Progenitor cell of endocrine pancreas (in vitro differentiated cells): ENCODE data around the gene LRRC23. TPM values are rescaled to one million over a fixed set of nuclear protein-coding genes. Genes with fewer than 3 reads are reported as not detected.
"Not testable (repeated sequence)": the region's sequence is repeated elsewhere in the genome, so short reads cannot be mapped to it uniquely, and the experiment has no call there.

ENCODE experiments used
- DNase-seq: peaks from one replicate; pipeline ENCODE4 v3.0.0; 2021; ENCODE audit warnings: low spot score; ENCODE audit not compliant: unreplicated experiment
- H3K27ac Mint-ChIP-seq: 2 replicates; pipeline ENCODE4 v1.8.0; 2021; ENCODE audit warnings: mild to moderate bottlenecking, moderate library complexity, mixed read lengths
- H3K27me3 Mint-ChIP-seq: 2 replicates; pipeline ENCODE4 v1.8.0; 2021; ENCODE audit warnings: mixed read lengths
- H3K36me3 Mint-ChIP-seq: 2 replicates; pipeline ENCODE4 v1.8.0; 2022; ENCODE audit warnings: mixed read lengths; ENCODE audit not compliant: insufficient read depth
- H3K4me1 Mint-ChIP-seq: 2 replicates; pipeline ENCODE4 v1.8.0; 2021; ENCODE audit warnings: low read depth, mixed read lengths
- H3K4me3 Mint-ChIP-seq: 2 replicates; pipeline ENCODE4 v1.8.0; 2021; ENCODE audit warnings: low read depth, mild to moderate bottlenecking, moderate library complexity, mixed read lengths
- H3K9me3 Mint-ChIP-seq: 2 replicates; pipeline ENCODE4 v1.8.0; 2021; ENCODE audit warnings: low read depth, mixed read lengths
- total RNA-seq: library from RNA; stranded (reverse); gene quantifications from 2 replicates; pipeline ENCODE4 v1.2.1, GENCODE V29; 2021
- TF ChIP-seq, protein P1 (sequence below): fragments of 200-600 bp; sonication (generic); IDR thresholded peaks from one replicate; pipeline ENCODE4 v1.5.0; 2021; ENCODE audit warnings: antibody characterized with exemption, mild to moderate bottlenecking; ENCODE audit not compliant: unreplicated experiment

LRRC23 gene
- total RNA-seq, 1 donor from 2014 or later: 21.5 TPM

DNA sequence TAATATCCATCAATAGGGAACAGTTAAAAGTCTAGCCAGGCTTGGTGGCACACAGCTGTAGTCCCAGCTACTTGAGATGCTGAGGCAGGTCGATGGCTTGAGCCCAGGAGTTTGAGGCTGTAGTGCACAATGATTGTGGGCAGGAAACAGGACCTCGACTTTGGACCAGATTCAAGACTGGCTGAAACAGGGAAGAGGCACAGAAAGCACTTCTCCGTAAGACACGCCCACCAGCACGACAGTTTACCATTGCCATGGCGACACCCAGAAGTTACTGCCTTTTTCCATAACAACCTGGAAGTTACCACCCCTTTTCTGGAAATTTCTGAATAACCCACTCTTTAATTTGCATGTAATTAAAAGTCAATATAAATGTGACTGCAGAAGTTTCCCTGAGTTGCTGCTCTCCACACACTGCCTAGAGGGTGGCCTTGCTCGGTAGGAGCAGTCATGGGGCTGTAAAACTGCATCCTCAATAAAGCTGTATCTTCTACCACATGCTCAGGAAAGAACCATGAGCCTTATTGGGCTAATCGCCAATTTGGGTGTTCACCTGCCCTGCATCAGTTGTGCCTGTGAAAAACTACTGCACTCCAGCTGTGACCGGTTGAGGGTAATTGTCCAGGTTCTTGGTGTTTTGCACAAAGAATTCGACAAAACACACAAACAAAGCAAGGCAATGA lies 4.6 kb upstream of the LRRC23 start:
- no peaks in the 10 kb centered on the region for H3K9me3 Mint-ChIP-seq
- H3K4me3 Mint-ChIP-seq: no peak overlapping the region
- no peaks in the 10 kb centered on the region for H3K36me3 Mint-ChIP-seq
- no peak for DNase-seq
- TF ChIP-seq, protein P1, sequence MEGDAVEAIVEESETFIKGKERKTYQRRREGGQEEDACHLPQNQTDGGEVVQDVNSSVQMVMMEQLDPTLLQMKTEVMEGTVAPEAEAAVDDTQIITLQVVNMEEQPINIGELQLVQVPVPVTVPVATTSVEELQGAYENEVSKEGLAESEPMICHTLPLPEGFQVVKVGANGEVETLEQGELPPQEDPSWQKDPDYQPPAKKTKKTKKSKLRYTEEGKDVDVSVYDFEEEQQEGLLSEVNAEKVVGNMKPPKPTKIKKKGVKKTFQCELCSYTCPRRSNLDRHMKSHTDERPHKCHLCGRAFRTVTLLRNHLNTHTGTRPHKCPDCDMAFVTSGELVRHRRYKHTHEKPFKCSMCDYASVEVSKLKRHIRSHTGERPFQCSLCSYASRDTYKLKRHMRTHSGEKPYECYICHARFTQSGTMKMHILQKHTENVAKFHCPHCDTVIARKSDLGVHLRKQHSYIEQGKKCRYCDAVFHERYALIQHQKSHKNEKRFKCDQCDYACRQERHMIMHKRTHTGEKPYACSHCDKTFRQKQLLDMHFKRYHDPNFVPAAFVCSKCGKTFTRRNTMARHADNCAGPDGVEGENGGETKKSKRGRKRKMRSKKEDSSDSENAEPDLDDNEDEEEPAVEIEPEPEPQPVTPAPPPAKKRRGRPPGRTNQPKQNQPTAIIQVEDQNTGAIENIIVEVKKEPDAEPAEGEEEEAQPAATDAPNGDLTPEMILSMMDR: no peak
- H3K27ac Mint-ChIP-seq: no peak overlapping the region
- peaks cover 9% of the 10 kb centered on the region for H3K4me1 Mint-ChIP-seq
- no peaks in the 10 kb centered on the region for H3K27me3 Mint-ChIP-seq

GRCh38 chr12:6902448-6902847 lies 2.2 kb upstream of the LRRC23 start:
- no peaks in the 10 kb centered on the region for H3K36me3 Mint-ChIP-seq
- DNase-seq: no peak
- H3K9me3 Mint-ChIP-seq: no peaks in the 10 kb centered on the region
- peaks cover 9% of the 10 kb centered on the region for H3K4me1 Mint-ChIP-seq
- no peaks in the 10 kb centered on the region for H3K27me3 Mint-ChIP-seq
- peak overlapping the region; percentile 25 for H3K27ac Mint-ChIP-seq
- TF ChIP-seq, protein P1: no peak
- no peak overlapping the region for H3K4me3 Mint-ChIP-seq

GRCh38 chr12:6903722-6904121 lies 900 bp upstream of the LRRC23 start:
- H3K4me3 Mint-ChIP-seq: no peak overlapping the region
- H3K4me1 Mint-ChIP-seq: peaks cover 9% of the 10 kb centered on the region
- H3K27ac Mint-ChIP-seq: no peak overlapping the region
- TF ChIP-seq, protein P1: no peak
- H3K36me3 Mint-ChIP-seq: no peaks in the 10 kb centered on the region
- H3K9me3 Mint-ChIP-seq: no peaks in the 10 kb centered on the region
- H3K27me3 Mint-ChIP-seq: no peaks in the 10 kb centered on the region
- DNase-seq: no peak

GRCh38 chr12:6905414-6906040 lies 905 bp downstream of the LRRC23 start:
- H3K27me3 Mint-ChIP-seq: no peaks in the 10 kb centered on the region
- TF ChIP-seq, protein P1: no peak
- no peaks in the 10 kb centered on the region for H3K36me3 Mint-ChIP-seq
- H3K9me3 Mint-ChIP-seq: no peaks in the 10 kb centered on the region
- DNase-seq: no peak
- peaks cover 9% of the 10 kb centered on the region for H3K4me1 Mint-ChIP-seq
- H3K27ac Mint-ChIP-seq: no peak overlapping the region
- H3K4me3 Mint-ChIP-seq: no peak overlapping the region

DNA sequence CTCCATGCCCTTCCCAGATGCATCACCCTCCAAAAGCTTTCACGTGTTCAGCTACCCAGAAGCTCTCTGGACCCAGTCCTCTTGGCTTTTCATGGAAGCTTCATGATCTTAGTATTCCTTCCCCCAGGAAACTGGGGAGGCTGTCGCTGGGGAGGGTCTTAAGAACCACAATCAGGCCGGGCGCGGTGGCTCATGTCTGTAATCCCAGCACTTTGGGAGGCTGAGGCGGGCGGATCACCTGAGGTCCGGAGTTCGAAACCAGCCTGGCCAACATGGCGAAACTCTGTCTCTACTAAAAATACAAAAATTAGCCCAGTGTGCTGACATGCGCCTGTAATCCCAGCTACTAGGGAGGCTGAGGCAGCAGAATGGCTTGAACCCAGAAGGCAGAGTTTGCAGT lies 3.5 kb downstream of the LRRC23 start:
- DNase-seq, H3K4me3 Mint-ChIP-seq, H3K4me1 Mint-ChIP-seq, H3K36me3 Mint-ChIP-seq, H3K27ac Mint-ChIP-seq, H3K9me3 Mint-ChIP-seq: not testable (repeated sequence)
- H3K27me3 Mint-ChIP-seq: peaks cover 14% of the 10 kb centered on the region
